Thoracic aorta (tissue), 2 donors: ENCODE measurements around the gene UGT1A3. TPM values are rescaled to one million over a fixed set of nuclear protein-coding genes. Genes with fewer than 3 reads are reported as not detected.

Experiments used
- ATAC-seq: fragments of 150-250 bp; one replicate; pipeline ENCODE4 v1.8.0; 2017; ENCODE audit warnings: low read depth; ENCODE audit not compliant: insufficient number of reproducible peaks, low FRiP score
- DNase-seq: peaks from one replicate; pipeline ENCODE4 v3.0.0-alpha.2; 2020; ENCODE audit warnings: low spot score
- H3K27ac ChIP-seq, 2 donors: fragments of 200-600 bp; sonication (generic); 1 replicate in 1 of 2; 2 replicates in 1 of 2; pipeline ENCODE4 v1.5.1; 2016; ENCODE audit warnings: mild to moderate bottlenecking in 2 of 2, moderate library complexity in 2 of 2
- H3K27me3 ChIP-seq: fragments of 200-600 bp; sonication (generic); replicated peaks from 2 replicates; pipeline ENCODE4 v1.6.0; 2016; ENCODE audit warnings: mild to moderate bottlenecking; ENCODE audit not compliant: insufficient read depth
- H3K36me3 ChIP-seq: fragments of 200-600 bp; sonication (generic); one replicate; pipeline ENCODE4 v1.5.1; 2016
- H3K4me1 ChIP-seq, 2 donors: fragments of 200-600 bp; sonication (generic); 1 replicate in 1 of 2; 2 replicates in 1 of 2; pipeline versions ENCODE4 v1.5.1 to v1.6.0; 2016; ENCODE audit warnings: low read depth in 2 of 2, mild to moderate bottlenecking in 1 of 2; ENCODE audit not compliant: control insufficient read depth in 1 of 2
- H3K4me3 ChIP-seq: fragments of 200-600 bp; sonication (generic); 2 replicates; pipeline ENCODE4 v1.5.1; 2016; ENCODE audit warnings: mild to moderate bottlenecking
- H3K9me3 ChIP-seq: fragments of 200-600 bp; sonication (generic); 2 replicates; pipeline ENCODE4 v1.5.1; 2016
- total RNA-seq, 2 donors: library from RNA; depleted of rRNA; stranded (reverse); fragments of >200 nt; gene quantifications; one replicate each; pipeline versions ENCODE4 v1.1.0 to v1.2.3, GENCODE V29; 2016
- TF ChIP-seq, protein P1 (sequence below): fragments of 200-600 bp; sonication (generic); IDR thresholded peaks from one replicate; pipeline ENCODE4 v1.5.1; 2019; ENCODE audit warnings: antibody characterized with exemption

Gene UGT1A3
- not detected for total RNA-seq

DNA sequence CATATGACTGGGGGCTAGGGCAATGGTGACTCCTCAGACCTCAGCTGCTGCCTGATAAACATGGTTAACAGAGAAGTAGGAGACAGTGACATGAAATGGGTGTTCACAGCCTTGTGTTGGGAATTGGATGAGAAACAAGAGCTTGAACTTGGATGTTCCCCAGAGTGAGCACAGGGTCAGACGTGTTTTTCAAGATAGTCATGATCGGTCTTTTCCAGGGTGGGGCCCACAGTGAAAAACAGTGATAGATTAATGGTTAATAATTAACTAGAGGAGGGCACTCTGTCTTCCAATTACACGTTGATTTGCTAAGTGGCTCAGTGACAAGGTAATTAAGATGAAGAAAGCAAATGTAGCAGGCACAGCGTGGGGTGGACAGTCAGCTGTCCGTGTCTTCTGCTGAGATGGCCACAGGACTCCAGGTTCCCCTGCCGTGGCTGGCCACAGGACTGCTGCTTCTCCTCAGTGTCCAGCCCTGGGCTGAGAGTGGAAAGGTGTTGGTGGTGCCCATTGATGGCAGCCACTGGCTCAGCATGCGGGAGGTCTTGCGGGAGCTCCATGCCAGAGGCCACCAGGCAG, at the start of gene UGT1A3:
Gene UGT1A3 (plus strand): TSS at position 320 of the 579 bp plus-strand sequence. CDS start 85 bp downstream, at position 405.
- H3K4me1 ChIP-seq, result no peaks in the 10 kb centered on the region
- H3K9me3 ChIP-seq, result no peaks in the 10 kb centered on the region
- no peaks in the 10 kb centered on the region for H3K36me3 ChIP-seq
- ATAC-seq, result no peak
- DNase-seq, result no peak
- no peaks in the 10 kb centered on the region for H3K27me3 ChIP-seq
- no peak within 1 kb of the TSS for H3K4me3 ChIP-seq
- no peak within 1 kb of the TSS for H3K27ac ChIP-seq
- TF ChIP-seq, protein P1, sequence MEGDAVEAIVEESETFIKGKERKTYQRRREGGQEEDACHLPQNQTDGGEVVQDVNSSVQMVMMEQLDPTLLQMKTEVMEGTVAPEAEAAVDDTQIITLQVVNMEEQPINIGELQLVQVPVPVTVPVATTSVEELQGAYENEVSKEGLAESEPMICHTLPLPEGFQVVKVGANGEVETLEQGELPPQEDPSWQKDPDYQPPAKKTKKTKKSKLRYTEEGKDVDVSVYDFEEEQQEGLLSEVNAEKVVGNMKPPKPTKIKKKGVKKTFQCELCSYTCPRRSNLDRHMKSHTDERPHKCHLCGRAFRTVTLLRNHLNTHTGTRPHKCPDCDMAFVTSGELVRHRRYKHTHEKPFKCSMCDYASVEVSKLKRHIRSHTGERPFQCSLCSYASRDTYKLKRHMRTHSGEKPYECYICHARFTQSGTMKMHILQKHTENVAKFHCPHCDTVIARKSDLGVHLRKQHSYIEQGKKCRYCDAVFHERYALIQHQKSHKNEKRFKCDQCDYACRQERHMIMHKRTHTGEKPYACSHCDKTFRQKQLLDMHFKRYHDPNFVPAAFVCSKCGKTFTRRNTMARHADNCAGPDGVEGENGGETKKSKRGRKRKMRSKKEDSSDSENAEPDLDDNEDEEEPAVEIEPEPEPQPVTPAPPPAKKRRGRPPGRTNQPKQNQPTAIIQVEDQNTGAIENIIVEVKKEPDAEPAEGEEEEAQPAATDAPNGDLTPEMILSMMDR, result no peak

DNA sequence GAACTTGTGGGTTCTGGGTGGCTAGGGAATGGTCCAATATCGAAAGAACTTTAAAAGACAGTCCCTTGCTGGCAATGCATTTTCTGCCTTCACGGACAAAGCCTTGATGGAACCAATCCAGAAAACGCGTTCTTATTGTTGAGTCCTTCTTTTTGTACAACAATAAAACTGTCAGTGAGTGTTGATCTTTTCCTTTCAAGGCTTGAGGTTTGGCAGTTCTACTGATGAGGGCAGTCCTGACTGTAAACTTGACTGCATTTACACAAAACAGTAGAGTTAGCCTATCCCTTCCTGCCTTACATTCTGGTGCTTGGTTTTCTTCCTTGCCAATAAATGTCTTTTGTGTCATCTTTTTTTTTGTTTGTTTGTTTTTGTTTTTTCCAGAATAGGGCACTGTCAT, 49.6 kb upstream of the UGT1A3 start:
- no peaks in the 10 kb centered on the region for H3K27me3 ChIP-seq
- no peaks in the 10 kb centered on the region for H3K9me3 ChIP-seq
- TF ChIP-seq, protein P1, result no peak
- no peaks in the 10 kb centered on the region for H3K4me1 ChIP-seq
- no peak for DNase-seq
- H3K27ac ChIP-seq, result no peak overlapping the region
- H3K4me3 ChIP-seq, result no peak overlapping the region
- no peak for ATAC-seq
- no peaks in the 10 kb centered on the region for H3K36me3 ChIP-seq

DNA sequence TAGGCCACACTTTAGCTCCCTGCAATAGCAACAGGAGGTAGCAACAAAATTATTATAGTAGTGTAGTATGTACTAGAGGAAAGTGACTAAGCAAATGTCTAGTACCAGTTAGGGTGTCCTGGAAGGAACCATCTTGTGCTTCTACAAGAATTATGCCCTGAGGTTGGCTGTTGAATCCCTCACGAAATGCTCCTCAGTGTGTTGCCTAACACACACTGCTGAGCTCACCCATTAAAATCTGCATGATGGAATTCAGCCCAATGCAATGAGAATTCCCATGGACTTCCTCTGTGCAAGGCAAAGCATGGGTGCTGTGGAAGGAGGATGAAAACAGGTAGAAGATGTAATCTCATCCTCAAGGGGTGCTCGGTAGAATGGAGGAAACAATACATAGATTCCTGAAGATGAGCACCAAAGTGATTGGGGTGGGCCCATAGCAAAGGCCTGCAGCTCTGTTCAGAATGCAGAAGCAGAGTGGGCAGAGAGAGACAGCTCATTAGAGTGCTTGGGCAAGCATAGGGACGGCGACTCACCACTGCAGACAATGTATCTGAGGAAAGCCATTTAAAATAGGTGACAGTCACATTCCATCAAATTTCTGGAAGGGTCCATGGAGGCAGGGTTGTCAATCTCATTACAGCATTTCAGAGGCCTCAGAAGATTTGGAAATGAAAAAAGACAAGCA, 48.3 kb upstream of the UGT1A3 start:
- no peaks in the 10 kb centered on the region for H3K27me3 ChIP-seq
- H3K36me3 ChIP-seq, result no peaks in the 10 kb centered on the region
- DNase-seq, result no peak
- ATAC-seq, result no peak
- H3K27ac ChIP-seq, result no peak overlapping the region
- TF ChIP-seq, protein P1, result no peak
- no peaks in the 10 kb centered on the region for H3K9me3 ChIP-seq
- no peaks in the 10 kb centered on the region for H3K4me1 ChIP-seq
- H3K4me3 ChIP-seq, result no peak overlapping the region

DNA sequence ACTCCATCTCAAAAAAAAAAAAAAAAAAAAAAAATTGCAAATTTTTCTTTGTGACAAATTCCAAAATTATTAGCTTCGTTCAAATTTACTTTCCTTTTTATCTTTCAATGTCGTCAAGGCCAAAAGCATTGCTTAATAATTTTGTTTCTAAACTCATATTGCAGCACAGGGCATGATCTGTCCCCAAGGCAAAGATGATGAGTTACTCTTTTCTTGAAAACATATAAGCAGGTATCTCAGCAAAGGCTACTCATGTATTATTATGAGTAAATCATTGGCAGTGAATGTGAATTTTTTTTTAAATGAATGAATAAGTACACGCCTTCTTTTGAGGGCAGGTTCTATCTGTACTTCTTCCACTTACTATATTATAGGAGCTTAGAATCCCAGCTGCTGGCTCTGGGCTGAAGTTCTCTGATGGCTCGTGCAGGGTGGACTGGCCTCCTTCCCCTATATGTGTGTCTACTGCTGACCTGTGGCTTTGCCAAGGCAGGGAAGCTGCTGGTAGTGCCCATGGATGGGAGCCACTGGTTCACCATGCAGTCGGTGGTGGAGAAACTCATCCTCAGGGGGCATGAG, 47.2 kb upstream of the UGT1A3 start, which contains the start of gene UGT1A7:
Gene UGT1A7 (plus strand): TSS at position 381 of the 579 bp plus-strand sequence. CDS start 37 bp downstream, at position 418.
- Histone ChIP-seq H3K4me1 (no peaks in the 10 kb centered on the region), H3K4me3 (no peak within 1 kb of the TSS), H3K36me3 (no peaks in the 10 kb centered on the region), H3K27me3 (no peaks in the 10 kb centered on the region), H3K9me3 (no peaks in the 10 kb centered on the region), H3K27ac (no peak within 1 kb of the TSS)
- DNase-seq, result no peak
- TF ChIP-seq, protein P1, result no peak
- ATAC-seq, result no peak

DNA sequence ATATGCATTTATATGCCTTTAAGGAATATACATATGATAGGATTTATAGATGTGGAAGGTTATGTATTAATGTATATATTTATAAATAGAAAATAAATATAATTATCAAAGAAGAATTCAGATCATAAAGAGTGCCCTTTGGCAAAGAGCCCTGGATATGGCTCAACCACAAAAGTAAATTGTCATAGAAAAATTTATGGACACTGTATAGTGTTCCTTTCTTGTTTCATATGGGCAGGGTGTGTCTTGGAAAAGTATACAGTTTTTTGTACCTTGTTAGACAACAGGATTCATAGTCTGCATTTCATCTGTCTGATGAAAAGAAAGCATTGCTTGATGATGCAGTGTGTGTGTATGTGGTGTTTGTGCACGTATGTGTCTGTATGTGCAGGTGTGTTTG, 44.2 kb upstream of the UGT1A3 start:
- no peaks in the 10 kb centered on the region for H3K36me3 ChIP-seq
- no peaks in the 10 kb centered on the region for H3K9me3 ChIP-seq
- H3K27me3 ChIP-seq, result no peaks in the 10 kb centered on the region
- TF ChIP-seq, protein P1, result no peak
- no peak for DNase-seq
- ATAC-seq, result no peak
- H3K27ac ChIP-seq, result no peak overlapping the region
- no peak overlapping the region for H3K4me3 ChIP-seq
- no peaks in the 10 kb centered on the region for H3K4me1 ChIP-seq
